ENCODE data around the gene MYCN. TPM values are rescaled to one million over a fixed set of nuclear protein-coding genes. Genes with fewer than 3 reads are reported as not detected.
"Not testable (repeated sequence)": the region's sequence is repeated elsewhere in the genome, so short reads cannot be mapped to it uniquely, and the experiment has no call there.

The MYCN gene
- total RNA-seq, 1 donor from 2014 or later: not detected

GRCh38 chr2:15946983-15947382 lies 6.6 kb downstream of the MYCN start:
- Mint-ChIP-seq H3K27me3 (ENCODE audit: insufficient read depth) (peaks cover 24% of the 10 kb centered on the region), H3K9me3 (no peaks in the 10 kb centered on the region)

GRCh38 chr2:15947431-15947830 lies 7.1 kb downstream of the MYCN start:
- DNase-seq (ENCODE audit: low spot score): no peak
- no peak overlapping the region for H3K4me3 Mint-ChIP-seq
- no peaks in the 10 kb centered on the region for H3K9me3 Mint-ChIP-seq
- intact Hi-C loops (cut with micrococcal nuclease): no loop called here
- peaks cover 23% of the 10 kb centered on the region for H3K27me3 Mint-ChIP-seq (ENCODE audit: insufficient read depth)
- no peaks in the 10 kb centered on the region for H3K4me1 Mint-ChIP-seq (ENCODE audit: low read depth)
- no peak overlapping the region for H3K27ac Mint-ChIP-seq
- H3K36me3 Mint-ChIP-seq (ENCODE audit: low read depth): no peaks in the 10 kb centered on the region

More at GRCh38 chr2:15946983-15947382, 6.6 kb downstream of the MYCN start:
- Mint-ChIP-seq H3K4me1 (ENCODE audit: low read depth) (no peaks in the 10 kb centered on the region), H3K36me3 (ENCODE audit: low read depth) (no peaks in the 10 kb centered on the region), H3K27ac (no peak overlapping the region), H3K4me3 (no peak overlapping the region)
- no peak for DNase-seq (ENCODE audit: low spot score)
- intact Hi-C loops (cut with micrococcal nuclease): no loop called here

- H3K36me3 Mint-ChIP-seq (ENCODE audit: low read depth): no peaks in the 10 kb centered on the region
- no peaks in the 10 kb centered on the region for H3K9me3 Mint-ChIP-seq
- no peak overlapping the region for H3K27ac Mint-ChIP-seq
- no peak overlapping the region for H3K4me3 Mint-ChIP-seq
- no peaks in the 10 kb centered on the region for H3K4me1 Mint-ChIP-seq (ENCODE audit: low read depth)
- intact Hi-C loops (cut with micrococcal nuclease): no loop called here
- H3K27me3 Mint-ChIP-seq (ENCODE audit: insufficient read depth): peaks cover 18% of the 10 kb centered on the region
- no peak for DNase-seq (ENCODE audit: low spot score)
Observed at GRCh38 chr2:15948704-15948957, 8.3 kb downstream of the MYCN start.

- peaks cover 14% of the 10 kb centered on the region for H3K27me3 Mint-ChIP-seq (ENCODE audit: insufficient read depth)
- H3K36me3 Mint-ChIP-seq (ENCODE audit: low read depth): no peaks in the 10 kb centered on the region
- no peaks in the 10 kb centered on the region for H3K9me3 Mint-ChIP-seq
- no peaks in the 10 kb centered on the region for H3K4me1 Mint-ChIP-seq (ENCODE audit: low read depth)
- H3K4me3 Mint-ChIP-seq: no peak overlapping the region
- no peak for DNase-seq (ENCODE audit: low spot score)
- no peak overlapping the region for H3K27ac Mint-ChIP-seq
- intact Hi-C loops (cut with micrococcal nuclease): no loop called here
Observed at GRCh38 chr2:15949126-15949525, 8.8 kb downstream of the MYCN start.

- Mint-ChIP-seq H3K4me1 (ENCODE audit: low read depth) (no peaks in the 10 kb centered on the region), H3K9me3 (no peaks in the 10 kb centered on the region), H3K27ac (no peak overlapping the region), H3K4me3 (no peak overlapping the region), H3K27me3 (ENCODE audit: insufficient read depth) (peaks cover 11% of the 10 kb centered on the region), H3K36me3 (ENCODE audit: low read depth) (no peaks in the 10 kb centered on the region)
- DNase-seq (ENCODE audit: low spot score): no peak
- intact Hi-C loops (cut with micrococcal nuclease): no loop called here
Observed at GRCh38 chr2:15949551-15949950, 9.2 kb downstream of the MYCN start.

- H3K9me3 Mint-ChIP-seq: no peaks in the 10 kb centered on the region
- H3K27ac Mint-ChIP-seq: no peak overlapping the region
- DNase-seq (ENCODE audit: low spot score): no peak
- no peaks in the 10 kb centered on the region for H3K36me3 Mint-ChIP-seq (ENCODE audit: low read depth)
- intact Hi-C loops (cut with micrococcal nuclease): no loop called here
- no peaks in the 10 kb centered on the region for H3K4me1 Mint-ChIP-seq (ENCODE audit: low read depth)
- peaks cover 11% of the 10 kb centered on the region for H3K27me3 Mint-ChIP-seq (ENCODE audit: insufficient read depth)
- no peak overlapping the region for H3K4me3 Mint-ChIP-seq
Observed at GRCh38 chr2:15950088-15950952, 10.0 kb downstream of the MYCN start.

GRCh38 chr2:15951936-15952335 lies 11.6 kb downstream of the MYCN start:
- intact Hi-C loops (cut with micrococcal nuclease); H3K27me3 Mint-ChIP-seq (ENCODE audit: insufficient read depth); DNase-seq (ENCODE audit: low spot score); H3K27ac Mint-ChIP-seq; H3K4me1 Mint-ChIP-seq (ENCODE audit: low read depth); H3K4me3 Mint-ChIP-seq; H3K36me3 Mint-ChIP-seq (ENCODE audit: low read depth); H3K9me3 Mint-ChIP-seq: not testable (repeated sequence)

- no peak for DNase-seq (ENCODE audit: low spot score)
- Mint-ChIP-seq H3K27ac (no peak overlapping the region), H3K4me1 (ENCODE audit: low read depth) (no peaks in the 10 kb centered on the region), H3K36me3 (ENCODE audit: low read depth) (no peaks in the 10 kb centered on the region), H3K27me3 (ENCODE audit: insufficient read depth) (peaks cover 9% of the 10 kb centered on the region), H3K9me3 (no peaks in the 10 kb centered on the region), H3K4me3 (no peak overlapping the region)
- intact Hi-C loops (cut with micrococcal nuclease): no loop called here
Observed at GRCh38 chr2:15952451-15953146, 12.2 kb downstream of the MYCN start.

GRCh38 chr2:15953147-15953630 lies 12.8 kb downstream of the MYCN start:
- no peak for DNase-seq (ENCODE audit: low spot score)
- H3K27ac Mint-ChIP-seq: no peak overlapping the region
- no peaks in the 10 kb centered on the region for H3K9me3 Mint-ChIP-seq
- no peak overlapping the region for H3K4me3 Mint-ChIP-seq
- H3K27me3 Mint-ChIP-seq (ENCODE audit: insufficient read depth): peaks cover 9% of the 10 kb centered on the region
- intact Hi-C loops (cut with micrococcal nuclease): no loop called here
- no peaks in the 10 kb centered on the region for H3K4me1 Mint-ChIP-seq (ENCODE audit: low read depth)
- H3K36me3 Mint-ChIP-seq (ENCODE audit: low read depth): no peaks in the 10 kb centered on the region

GRCh38 chr2:15953891-15954680 lies 13.7 kb downstream of the MYCN start:
- no peaks in the 10 kb centered on the region for H3K4me1 Mint-ChIP-seq (ENCODE audit: low read depth)
- no peak overlapping the region for H3K27ac Mint-ChIP-seq
- intact Hi-C loops (cut with micrococcal nuclease): no loop called here
- H3K4me3 Mint-ChIP-seq: no peak overlapping the region
- H3K36me3 Mint-ChIP-seq (ENCODE audit: low read depth): no peaks in the 10 kb centered on the region
- peaks cover 7% of the 10 kb centered on the region for H3K27me3 Mint-ChIP-seq (ENCODE audit: insufficient read depth)
- DNase-seq (ENCODE audit: low spot score): no peak
- H3K9me3 Mint-ChIP-seq: no peaks in the 10 kb centered on the region

- no peaks in the 10 kb centered on the region for H3K4me1 Mint-ChIP-seq (ENCODE audit: low read depth)
- no peaks in the 10 kb centered on the region for H3K36me3 Mint-ChIP-seq (ENCODE audit: low read depth)
- no peak for DNase-seq (ENCODE audit: low spot score)
- intact Hi-C loops (cut with micrococcal nuclease): no loop called here
- peaks cover 7% of the 10 kb centered on the region for H3K27me3 Mint-ChIP-seq (ENCODE audit: insufficient read depth)
- no peaks in the 10 kb centered on the region for H3K9me3 Mint-ChIP-seq
- no peak overlapping the region for H3K27ac Mint-ChIP-seq
- no peak overlapping the region for H3K4me3 Mint-ChIP-seq
Observed at GRCh38 chr2:15954761-15955160, 14.4 kb downstream of the MYCN start.

GRCh38 chr2:15955232-15955988 lies 15.1 kb downstream of the MYCN start:
- Mint-ChIP-seq H3K27me3 (ENCODE audit: insufficient read depth) (peaks cover 9% of the 10 kb centered on the region), H3K27ac (no peak overlapping the region), H3K4me3 (no peak overlapping the region), H3K4me1 (ENCODE audit: low read depth) (no peaks in the 10 kb centered on the region), H3K9me3 (no peaks in the 10 kb centered on the region), H3K36me3 (ENCODE audit: low read depth) (no peaks in the 10 kb centered on the region)
- no peak for DNase-seq (ENCODE audit: low spot score)
- intact Hi-C loops (cut with micrococcal nuclease): no loop called here
